GM12892 (cell line): Measurements from ENCODE around the gene LAMA1.

ENCODE experiments used
- DNase-seq: peaks from one replicate; pipeline ENCODE4 v3.0.0; 2011; ENCODE audit not compliant: insufficient read length
- FAIRE-seq: peaks from 2 replicates; lab custom pipeline; 2011; peaks lifted over from hg19 to GRCh38; lab: Jason Lieb, UNC
- POLR2A ChIP-seq: IDR thresholded peaks from 2 replicates; pipeline ENCODE4 v1.6.1; 2011; ENCODE audit warnings: low read depth, low read length, control low read depth
- POLR2AphosphoS5 ChIP-seq: IDR thresholded peaks from 2 replicates; pipeline ENCODE4 v1.6.1; 2011; ENCODE audit warnings: low read depth, low read length, control low read depth
- TAF1 ChIP-seq: IDR thresholded peaks from 2 replicates; pipeline ENCODE4 v1.6.1; 2011; ENCODE audit warnings: low read depth, mild to moderate bottlenecking, control low read depth, low read length, borderline replicate concordance

The LAMA1 gene

DNA sequence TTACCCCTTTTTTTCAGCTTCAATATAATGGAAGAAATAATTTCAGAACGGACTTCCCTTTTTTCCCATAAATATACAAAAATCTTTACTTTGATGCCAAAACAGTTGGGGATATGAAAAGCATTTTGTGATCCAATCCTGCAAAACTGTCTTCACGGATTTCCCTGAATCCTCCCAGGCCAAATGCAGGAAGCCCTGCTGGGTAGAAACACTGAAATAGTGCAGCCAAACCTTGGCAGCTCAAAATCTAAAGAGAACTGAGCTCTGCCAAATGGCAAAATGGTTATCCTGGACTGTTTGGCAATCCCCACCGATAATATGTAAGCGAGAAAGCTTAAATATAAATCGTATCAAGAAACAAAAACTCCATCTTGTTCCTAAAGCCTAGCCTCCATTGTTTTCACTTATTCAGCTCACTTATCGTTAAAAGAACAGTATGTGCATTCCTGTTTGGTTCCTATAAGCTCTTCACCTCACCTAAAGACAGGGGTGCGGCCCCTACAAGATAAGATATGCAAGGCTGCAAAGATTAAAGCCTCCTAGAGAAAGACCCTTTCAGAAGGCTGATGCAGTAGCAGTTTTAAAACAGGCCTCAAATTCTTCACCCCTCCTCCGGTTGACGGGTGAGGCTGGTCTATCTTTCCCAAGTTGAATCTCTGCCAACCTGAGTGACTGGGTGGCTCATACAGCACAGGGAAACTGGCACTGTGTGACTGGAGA, 48.6 kb downstream of the LAMA1 start:
- FAIRE-seq (no peak), DNase-seq (no peak)
- TF ChIP-seq TAF1: no peak
- TF ChIP-seq POLR2AphosphoS5: no peak
- TF ChIP-seq POLR2A: no peak

- DNase-seq (no peak), FAIRE-seq (no peak)
- TF ChIP-seq POLR2AphosphoS5 (no peak), TAF1 (no peak), POLR2A (no peak)
These were observed 50.5 kb downstream of the LAMA1 start for GRCh38 chr18:7066965-7067555.

GRCh38 chr18:7065736-7066135, 51.9 kb downstream of the LAMA1 start:
- TF ChIP-seq POLR2AphosphoS5 (no peak), POLR2A (no peak), TAF1 (no peak)
- FAIRE-seq: no peak
- no peak for DNase-seq

GRCh38 chr18:7064346-7064745, 53.3 kb downstream of the LAMA1 start:
- DNase-seq: no peak
- TF ChIP-seq POLR2A: no peak
- TF ChIP-seq TAF1: no peak
- TF ChIP-seq POLR2AphosphoS5: no peak
- FAIRE-seq: no peak

DNA sequence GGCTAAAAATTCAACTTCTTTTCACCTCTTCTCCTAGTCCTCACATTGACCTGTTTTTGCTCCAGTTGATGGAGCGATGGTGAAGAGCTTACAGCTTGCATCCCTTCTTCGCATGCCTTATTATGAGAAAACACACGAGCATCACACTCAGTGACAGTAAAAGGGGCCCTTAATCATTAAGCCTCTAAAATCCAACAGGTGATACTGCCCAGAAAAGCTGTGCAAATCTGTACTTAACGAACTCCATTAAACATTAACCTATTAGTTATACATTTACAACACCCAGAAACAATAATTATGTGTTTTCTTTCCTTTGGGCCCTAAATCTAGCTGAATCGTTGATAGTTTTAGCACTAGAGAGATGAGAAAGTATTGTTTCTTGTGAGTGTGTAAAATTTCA, 54.8 kb downstream of the LAMA1 start:
- TF ChIP-seq POLR2AphosphoS5 (no peak), POLR2A (no peak), TAF1 (no peak)
- FAIRE-seq: no peak
- no peak for DNase-seq

DNA sequence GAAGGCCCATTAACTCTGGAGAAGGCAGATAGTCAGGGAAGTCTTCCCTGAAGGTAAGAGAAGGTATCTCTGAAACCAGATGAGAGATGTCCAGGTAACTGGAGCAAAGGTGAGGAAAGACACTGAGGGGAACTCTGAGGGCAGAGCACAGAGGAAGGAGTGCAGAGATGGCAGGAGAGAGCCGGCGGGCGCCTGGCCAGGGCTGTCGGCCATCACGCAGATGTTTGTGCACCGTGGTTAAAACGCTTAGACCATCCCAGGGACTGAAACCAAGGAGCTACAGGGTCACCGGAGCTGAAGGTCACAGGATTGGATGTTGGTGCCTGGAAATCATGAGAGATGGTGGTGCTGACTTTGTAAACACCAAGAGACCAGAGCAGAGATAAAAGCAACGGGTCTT, 55.4 kb downstream of the LAMA1 start:
- no peak for TF ChIP-seq TAF1
- no peak for TF ChIP-seq POLR2A
- no peak for TF ChIP-seq POLR2AphosphoS5
- DNase-seq: no peak
- no peak for FAIRE-seq

- TF ChIP-seq POLR2AphosphoS5 (no peak), POLR2A (no peak), TAF1 (no peak)
- no peak for FAIRE-seq
- DNase-seq: no peak
These were observed 58.3 kb downstream of the LAMA1 start for GRCh38 chr18:7059276-7059675.

DNA sequence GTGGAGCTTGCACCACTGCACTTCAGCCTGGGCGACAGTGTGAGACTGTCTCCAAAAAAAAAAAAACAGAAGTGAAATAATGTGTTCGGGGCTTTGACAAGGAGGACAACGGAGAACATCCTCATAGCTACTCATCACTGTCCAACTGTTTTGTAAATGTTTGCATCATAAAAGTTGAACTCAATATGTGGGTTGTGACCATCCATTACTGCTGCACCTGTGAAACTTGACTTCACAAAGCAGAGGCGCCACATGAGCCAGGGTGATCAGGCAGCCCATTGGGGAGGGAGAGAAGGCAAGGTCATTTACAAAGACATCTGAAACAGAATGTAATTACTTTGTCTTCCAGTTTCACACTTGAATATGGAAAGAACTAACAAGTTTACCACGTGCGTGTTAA, 61.6 kb downstream of the LAMA1 start:
- DNase-seq (no peak), FAIRE-seq (no peak)

GRCh38 chr18:7049951-7050350, 67.6 kb downstream of the LAMA1 start:
- TF ChIP-seq POLR2A: no peak
- TF ChIP-seq TAF1: no peak
- TF ChIP-seq POLR2AphosphoS5: no peak
- DNase-seq: no peak
- FAIRE-seq: no peak

More for the DNA sequence above, 61.6 kb downstream of the LAMA1 start:
- no peak for TF ChIP-seq POLR2AphosphoS5
- TF ChIP-seq TAF1: no peak
- no peak for TF ChIP-seq POLR2A

GRCh38 chr18:7048081-7048480, 69.5 kb downstream of the LAMA1 start:
- DNase-seq: no peak
- TF ChIP-seq POLR2A: no peak
- TF ChIP-seq TAF1: no peak
- no peak for TF ChIP-seq POLR2AphosphoS5
- no peak for FAIRE-seq

GRCh38 chr18:7047336-7047735, 70.3 kb downstream of the LAMA1 start:
- no peak for FAIRE-seq
- TF ChIP-seq TAF1 (no peak), POLR2AphosphoS5 (no peak), POLR2A (no peak)
- DNase-seq: no peak

GRCh38 chr18:7038330-7038851, 79.2 kb downstream of the LAMA1 start:
- DNase-seq (no peak), FAIRE-seq (no peak)
- no peak for TF ChIP-seq TAF1
- no peak for TF ChIP-seq POLR2AphosphoS5
- TF ChIP-seq POLR2A: no peak
